Activated T-cell treated with anti-CD3 and anti-CD28 coated beads for 24 hours (primary cell): Measurements from ENCODE around the gene RECQL.

Experiments used
- DNase-seq: peaks from one replicate; pipeline ENCODE4 v3.0.0-alpha.2; 2020; ENCODE audit warnings: low read depth

RECQL gene

DNA sequence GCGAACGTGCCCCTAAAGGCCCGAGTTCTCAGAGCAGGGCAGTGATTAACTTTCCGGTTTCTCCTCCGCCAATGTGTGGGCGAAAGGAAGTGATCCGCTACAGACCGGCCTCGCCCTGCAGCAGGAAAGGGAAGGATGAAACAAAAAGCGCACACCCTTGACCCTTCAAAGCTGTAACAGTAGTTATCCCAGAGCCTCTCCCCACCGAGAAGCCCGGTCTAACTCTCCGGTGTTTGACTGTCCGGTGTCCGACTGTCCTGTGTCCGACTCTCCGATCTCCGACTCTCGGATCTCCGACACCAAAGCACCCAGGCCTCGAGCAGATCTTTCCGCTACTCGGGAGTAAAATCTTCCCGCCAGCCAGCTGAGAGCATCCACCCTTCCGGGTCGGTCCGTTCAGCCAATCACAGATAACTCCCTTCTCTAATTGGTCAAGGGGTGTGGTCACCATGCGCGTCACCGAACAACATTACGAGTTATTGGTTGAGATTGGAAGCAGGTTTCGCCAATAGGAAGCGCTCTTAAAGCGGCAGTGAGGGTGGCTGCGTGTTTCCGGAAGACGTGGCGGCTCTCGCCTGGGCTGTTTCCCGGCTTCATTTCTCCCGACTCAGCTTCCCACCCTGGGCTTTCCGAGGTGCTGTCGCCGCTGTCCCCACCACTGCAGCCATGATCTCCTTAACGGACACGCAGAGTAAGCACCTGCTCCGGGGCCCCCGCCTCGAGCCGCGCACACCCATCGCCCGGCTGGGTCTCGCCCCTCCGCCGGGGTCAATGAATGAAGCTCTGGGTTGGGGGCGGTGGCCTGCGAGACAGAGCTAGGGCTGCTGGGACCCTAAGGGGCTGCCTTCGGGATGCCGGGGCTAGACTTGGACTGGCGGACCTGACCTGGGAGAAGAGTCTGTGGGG lies at the start of gene RECQL, which contains the start of gene GOLT1B:
TSS of gene RECQL (minus strand) at position 378 of the 906 bp plus-strand sequence. CDS start 2,065 bp downstream, outside the sequence.
TSS of gene GOLT1B (plus strand) at position 532 of the 906 bp plus-strand sequence. CDS start at position 667, 135 bp downstream.
- peak; percentile 86 for DNase-seq

GRCh38 chr12:21547437-21547836 lies 46.0 kb upstream of the RECQL start:
- DNase-seq, result no peak

GRCh38 chr12:21546716-21547115 lies 45.3 kb upstream of the RECQL start:
- no peak for DNase-seq

DNA sequence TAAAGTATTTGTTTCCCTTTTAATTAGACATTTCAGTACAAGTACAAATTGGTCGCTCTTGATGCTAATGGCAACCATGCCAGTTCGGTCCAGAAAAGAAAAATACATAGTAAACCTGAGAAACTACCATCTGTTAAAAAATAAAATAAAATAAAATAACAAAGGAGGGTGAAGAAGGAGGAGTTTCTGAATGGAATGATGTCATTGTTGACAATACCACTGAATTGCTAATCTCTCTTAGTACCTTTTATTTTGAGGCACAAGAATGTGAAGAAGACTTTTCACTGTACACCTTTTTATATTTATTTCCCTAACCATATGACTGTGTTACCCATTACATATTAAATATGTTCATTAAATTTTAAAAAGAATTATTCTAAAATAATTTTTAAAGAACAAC lies 44.1 kb upstream of the RECQL start:
- DNase-seq, result no peak

DNA sequence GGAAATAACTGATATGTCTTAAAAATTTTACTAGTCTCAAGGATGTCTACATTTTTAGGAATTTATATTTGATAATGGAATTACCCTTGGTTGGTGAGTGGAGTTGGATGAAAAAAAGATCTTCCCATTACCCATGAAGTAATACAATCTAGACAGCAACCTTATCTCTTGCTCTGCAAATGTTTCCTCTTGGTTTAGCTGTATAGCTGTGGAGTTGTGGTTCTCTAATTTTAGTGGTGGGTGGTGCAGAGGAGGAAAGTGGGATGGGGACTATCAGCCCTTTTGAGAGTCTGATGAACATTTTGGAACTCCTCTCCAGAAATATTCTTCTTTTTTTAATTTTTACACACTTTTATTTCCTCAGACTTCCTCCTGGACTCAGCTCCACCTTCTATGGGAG lies 41.7 kb upstream of the RECQL start:
- DNase-seq, result no peak

DNA sequence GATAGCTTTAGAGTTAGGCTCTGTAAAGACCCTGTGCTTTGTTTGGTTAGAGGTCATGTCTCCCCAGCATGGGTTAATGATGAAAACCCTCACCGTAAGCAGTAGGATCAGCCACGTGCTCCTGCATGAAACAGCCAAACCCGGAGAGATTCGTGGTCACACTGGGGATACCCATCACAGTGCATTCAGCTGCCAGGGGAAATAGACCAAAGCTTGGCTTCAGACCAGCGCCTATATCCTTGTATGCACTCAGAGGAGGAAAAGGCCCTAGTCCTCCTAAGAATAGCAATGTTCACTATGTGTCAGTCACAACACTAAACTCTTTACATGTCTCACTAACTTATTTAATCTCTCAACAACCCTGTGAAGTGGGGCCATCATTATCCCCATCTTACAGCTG lies 41.0 kb upstream of the RECQL start:
- no peak for DNase-seq

DNA sequence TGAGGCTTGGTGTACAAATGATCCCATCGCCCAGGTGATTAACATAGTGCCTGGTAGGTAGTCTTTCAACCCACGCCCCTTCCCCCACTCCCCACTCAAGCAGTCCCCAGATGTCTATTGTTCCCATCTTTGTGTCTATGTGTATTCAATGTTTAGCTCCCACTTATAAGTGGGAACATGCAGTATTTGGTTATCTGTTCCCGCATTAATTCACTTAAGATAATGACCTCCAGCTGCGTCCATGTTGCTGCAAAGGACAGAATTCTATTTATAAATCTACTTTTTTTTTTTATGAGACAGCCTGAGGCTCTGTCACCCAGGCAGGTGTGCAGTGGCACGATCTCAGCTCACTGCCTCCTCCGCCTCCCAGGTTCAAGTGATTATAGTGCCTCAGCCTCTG lies 40.3 kb upstream of the RECQL start:
- no peak for DNase-seq

DNA sequence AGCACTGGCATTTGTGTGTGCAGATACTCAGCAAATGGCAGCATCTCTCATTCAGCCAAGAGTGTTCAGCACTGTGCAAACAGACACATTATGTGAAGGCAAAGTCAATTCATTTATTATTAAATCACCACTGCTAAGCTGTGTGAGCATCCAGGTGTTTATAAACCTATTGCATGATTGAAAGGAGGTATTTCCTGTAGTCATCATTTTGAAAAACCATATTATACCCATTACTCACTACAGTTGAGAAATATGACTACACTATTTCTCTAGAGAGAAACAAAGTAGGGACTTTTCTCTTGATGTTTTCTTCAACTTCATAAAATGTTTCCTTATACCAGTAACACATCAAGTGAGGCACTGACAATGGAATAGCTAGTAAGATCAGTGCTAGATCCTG lies 38.4 kb upstream of the RECQL start:
- no peak for DNase-seq

DNA sequence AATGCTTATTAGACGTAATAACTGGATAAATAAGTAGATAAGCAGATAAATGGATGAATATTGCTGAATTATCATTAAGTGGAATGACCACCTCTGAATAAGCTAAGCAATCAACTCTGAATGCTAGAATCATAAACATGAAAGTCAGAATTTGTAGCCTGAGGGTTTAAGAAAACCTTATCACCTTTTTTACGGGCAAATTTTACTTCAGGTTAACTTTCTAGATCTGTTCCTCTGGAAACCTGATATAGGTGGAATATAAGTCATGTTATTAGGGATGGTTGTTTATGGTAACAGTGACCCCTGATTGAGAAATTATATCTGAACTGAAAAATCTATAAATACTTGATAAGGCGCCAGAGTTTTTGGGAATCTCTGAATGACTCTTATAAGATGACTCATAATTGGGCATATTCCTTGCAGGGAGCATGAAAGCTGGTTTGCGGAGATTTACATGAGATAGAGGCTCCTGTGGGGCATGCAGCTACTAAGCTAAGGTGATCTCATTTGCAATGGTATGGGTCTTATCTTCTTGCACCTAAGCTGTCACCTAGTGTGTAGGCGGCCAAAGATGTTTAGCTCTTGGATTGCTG lies 36.7 kb upstream of the RECQL start:
- no peak for DNase-seq

DNA sequence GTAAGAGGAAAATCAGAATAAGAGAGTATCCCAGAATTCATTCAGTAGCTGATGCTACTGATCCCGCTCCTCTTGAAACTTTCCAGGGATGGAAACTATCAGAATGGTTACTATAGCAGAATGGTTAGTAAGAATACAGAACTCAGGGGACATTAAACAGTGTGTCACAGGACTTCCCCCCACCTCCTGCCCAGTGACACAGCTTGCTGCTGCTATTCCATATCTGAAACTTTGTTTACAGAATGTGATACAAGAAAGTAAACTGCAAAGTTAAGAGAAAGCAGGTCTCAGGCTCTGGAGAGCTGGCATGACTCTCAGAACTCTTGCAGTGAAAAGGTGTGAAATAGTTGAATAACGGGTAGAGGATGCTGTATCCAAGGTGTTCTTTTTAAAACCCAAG lies 28.0 kb upstream of the RECQL start:
- DNase-seq, result no peak

GRCh38 chr12:21528953-21529352 lies 27.5 kb upstream of the RECQL start:
- no peak for DNase-seq

DNA sequence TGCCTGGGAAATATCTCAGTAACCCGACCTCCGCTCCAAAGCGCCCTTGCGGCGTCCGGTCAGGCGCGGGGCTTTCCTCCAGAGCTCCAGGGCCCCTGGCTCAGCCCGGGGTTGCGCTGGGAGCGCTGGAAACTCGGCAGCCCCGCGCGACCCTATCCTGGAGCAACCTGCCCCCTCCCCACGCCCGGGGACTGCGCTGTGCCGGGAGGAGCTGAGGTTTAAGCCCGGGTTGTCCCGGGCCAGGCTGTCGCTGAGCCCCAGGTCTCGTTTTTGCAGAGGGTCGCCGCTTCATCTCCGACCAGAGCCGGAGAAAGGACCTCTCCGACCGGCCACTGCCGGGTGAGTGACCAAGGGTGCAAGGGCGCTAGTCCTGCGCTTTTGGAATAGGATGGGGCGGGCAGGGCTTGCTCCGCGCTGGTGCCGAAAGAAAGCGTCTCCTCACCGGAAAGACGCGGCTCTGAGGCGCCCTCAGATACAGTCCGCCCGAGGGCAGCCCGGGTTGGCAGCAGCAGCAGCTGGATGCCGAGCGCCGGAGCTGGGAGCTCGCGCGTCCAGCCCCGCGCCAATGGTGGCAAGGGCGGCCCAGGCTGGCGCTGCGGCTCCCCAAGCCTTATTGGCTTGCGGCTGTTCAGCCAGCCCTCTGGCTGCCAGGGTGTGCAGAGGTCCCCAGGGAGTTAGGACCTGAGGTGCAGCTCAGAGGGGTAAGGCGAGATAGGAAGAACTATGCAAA lies 26.2 kb upstream of the RECQL start:
- DNase-seq, result peak; percentile 33

DNA sequence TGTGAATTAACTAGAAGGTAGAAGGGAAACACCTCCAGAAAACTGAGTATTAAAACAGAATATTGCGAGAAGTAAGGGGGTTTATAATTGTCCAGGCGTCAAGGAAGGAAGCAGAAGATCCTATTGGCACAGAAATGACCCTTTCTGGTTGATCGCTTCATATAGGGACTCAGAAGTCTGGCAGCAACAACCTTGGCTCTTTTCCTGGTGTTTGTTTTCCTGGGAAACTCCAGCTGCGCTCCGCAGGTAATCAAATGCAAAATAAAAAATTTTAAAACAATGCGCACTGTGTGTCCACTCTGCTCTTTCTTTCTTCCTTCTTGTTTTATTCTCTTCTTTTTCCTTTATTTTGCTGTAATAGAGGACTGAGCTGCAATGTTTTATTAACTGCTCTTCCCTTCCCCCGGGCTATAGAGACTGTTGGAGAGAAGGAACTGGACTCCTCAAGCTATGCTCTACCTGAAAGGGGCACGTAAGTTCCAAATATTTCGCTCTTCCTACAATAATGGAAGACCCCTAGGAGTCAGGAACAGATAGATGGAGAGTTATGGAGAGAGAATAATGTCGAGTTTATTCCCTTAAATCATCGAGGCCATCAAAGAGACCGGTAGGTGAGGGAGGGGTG lies 25.4 kb upstream of the RECQL start:
- DNase-seq, result no peak

GRCh38 chr12:21526053-21526452 lies 24.6 kb upstream of the RECQL start, which contains the start of gene SPX:
TSS of gene SPX (plus strand) at chr12:21526296. CDS start at chr12:21526473, 177 bp downstream.
- no peak for DNase-seq

GRCh38 chr12:21523148-21523547 lies 21.7 kb upstream of the RECQL start:
- DNase-seq, result no peak

DNA sequence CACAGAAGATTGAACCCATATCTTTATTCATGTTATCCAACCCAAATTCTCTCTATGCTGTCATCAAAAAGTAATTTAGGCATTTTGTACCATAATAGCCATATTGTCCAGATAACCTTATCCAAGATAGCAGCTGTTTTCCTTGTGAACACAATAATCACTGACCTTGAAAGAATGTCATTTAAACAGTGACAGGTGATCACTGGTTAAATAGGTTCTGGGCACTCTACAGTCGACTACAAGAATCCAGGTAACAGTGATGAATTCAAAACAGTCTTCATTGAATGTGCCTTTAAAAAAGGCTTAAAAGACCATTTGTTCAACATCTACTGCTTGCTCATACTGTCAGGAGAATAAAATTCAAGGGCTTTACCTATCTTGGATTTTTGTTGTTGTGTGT lies 20.1 kb upstream of the RECQL start:
- DNase-seq, result no peak

DNA sequence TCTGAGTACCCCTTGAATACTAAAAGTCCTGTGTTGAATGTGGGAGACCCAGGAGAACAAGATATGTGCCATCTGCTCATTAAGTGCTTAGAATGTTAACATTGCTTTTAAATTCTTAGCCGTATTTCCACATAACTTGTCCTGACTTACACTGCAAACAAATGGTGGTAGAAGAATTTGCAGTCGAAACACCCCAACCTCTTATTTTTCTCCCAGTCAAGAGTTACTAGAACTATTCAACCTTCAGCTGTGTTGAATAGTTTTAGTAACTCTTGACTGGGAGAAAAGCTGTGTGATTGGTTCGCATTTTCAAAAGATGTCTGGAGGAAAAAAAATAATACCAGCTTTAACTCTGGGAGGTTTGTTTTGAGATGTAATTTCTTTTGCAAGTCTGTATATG lies 17.0 kb upstream of the RECQL start:
- DNase-seq, result no peak

DNA sequence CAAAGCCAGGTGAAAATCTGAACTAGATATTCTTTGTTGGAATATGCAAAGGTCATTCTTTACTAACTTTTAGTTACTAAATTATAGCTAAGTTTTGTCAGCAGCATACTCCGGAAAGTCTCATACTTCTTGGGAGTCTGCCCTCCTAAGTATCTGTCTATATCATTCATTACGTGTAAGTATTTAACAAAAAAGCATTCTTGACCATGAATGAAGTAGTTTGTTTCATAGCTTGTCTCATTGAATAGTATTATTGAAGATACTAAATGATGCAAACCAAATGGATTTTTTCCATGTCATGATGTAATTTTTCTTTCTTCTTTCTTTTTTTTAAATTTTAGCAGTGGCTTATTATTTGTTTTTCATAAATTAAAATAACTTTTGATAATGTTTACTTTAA lies 14.8 kb upstream of the RECQL start:
- no peak for DNase-seq

GRCh38 chr12:21509768-21510167 lies 8.3 kb upstream of the RECQL start:
- DNase-seq, result no peak

DNA sequence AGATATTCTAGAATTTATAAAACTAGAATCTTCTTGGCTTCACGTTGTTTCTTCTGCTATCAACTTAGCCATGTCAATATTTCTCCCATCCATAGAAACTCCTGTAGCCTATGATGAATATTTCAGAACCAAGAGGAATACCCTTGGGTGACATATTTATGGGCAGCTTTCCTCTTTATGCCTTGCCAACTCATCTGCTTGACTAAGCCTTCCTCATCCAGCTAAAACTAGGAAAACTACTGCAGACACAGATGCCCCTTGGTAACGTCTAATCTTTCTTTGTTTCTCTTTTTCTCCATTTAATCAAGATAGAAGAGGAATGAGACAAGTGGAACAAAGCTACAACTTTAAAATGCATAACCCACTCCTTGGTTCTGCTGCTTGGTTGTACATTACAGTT lies 6.4 kb upstream of the RECQL start:
- DNase-seq, result no peak

DNA sequence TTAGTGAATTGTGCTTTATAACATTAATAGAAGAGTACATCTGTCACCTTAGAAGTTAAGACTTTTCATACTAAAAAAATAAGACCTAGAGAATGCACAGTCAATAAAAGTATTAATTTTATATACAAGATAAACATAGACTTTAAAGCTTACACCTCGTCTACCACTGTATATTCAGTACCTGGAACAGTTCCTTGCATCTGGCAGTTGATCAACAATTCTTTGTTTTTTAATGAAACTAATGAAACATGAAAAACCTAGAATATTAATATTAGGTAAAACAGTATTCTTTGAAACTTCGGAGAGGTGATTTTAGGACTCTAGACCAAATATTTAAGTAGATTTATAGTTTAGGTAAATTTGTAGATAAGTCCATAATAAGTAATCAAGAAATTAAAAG lies 4.5 kb upstream of the RECQL start:
- no peak for DNase-seq

DNA sequence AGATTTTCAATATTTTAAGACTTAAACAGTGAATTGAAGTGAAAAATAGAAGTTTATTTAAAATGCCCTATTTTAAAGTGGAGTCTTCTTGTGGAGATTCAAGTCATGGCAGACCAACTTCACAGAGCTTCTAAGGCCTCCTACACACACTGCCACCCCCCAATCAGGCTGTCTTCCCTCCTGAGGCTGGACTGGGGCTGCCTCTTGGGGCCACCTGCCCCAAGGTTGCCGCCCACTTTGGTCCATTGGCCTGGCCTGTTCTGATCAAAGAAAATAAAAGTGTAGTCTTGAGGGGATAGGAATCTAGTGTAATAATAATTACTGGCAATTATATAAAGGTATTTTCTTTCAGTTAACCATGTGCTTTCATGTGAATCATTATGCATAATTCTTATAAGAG lies 1.4 kb upstream of the RECQL start:
- no peak for DNase-seq
